ENCODE measurements around the gene NAPB. TPM values are rescaled to one million over a fixed set of nuclear protein-coding genes. Genes with fewer than 3 reads are reported as not detected.
A peak's percentile ranks its signal among the peaks of the same experiment; 100 is the strongest.

The NAPB gene
- total and polyA plus RNA-seq, 2 of the 8 experiments (the other 6 are each of a cell fraction or from before 2014, with no cell fraction given) = 6.2 to 12.3 TPM

DNA sequence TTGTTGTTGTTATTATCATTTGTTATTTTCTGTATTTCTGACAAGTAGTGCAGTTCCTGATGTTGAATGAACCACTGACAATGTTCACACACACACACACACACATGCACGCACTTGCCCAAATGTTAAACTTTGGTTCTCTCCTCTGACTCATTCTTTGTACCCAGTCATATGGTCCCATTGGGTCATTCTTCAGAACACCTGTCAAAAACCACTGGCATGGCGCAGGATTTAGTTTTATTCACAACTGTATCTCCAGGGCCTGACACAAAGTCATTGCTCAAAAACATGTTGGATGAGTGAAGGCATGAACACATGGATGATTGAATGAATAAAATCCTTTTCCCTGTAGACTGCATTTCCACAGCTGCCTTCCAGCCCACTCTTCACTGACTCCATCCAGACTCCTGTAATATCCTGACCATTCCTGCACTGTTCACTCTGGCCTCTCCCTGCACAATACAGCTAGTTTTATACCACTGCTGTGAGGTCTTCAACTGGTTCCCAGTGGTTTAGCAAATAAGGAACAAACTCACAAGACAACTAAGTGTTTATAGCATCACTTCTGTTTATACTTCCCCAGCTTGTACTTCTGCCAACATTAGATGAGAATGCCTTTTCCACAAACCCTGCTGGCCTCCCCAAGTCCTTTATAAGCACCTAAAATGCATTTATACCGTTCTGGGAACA, 38.3 kb upstream of the NAPB start:
- Histone ChIP-seq H4K91ac (replicated peaks; ENCODE audit: insufficient read length, low read length) (peak overlapping the region; percentile 57), H2BK15ac (ENCODE audit: low read length) (no peak overlapping the region), H2BK120ac (replicated peaks; ENCODE audit: low read depth, low read length) (peak overlapping the region; percentile 52), H3K9ac (replicated peaks in 1 of 4; ENCODE audit: extremely low read depth in 1 of 4, low read depth in 3 of 4, low read length in 3 of 4) (no peak overlapping the region), H3K23me2 (ENCODE audit: low read depth, low read length) (no peaks in the 10 kb centered on the region), H2BK12ac (ENCODE audit: low read depth, low read length) (no peak overlapping the region), H4K5ac (ENCODE audit: insufficient read length, low read depth, low read length) (no peak overlapping the region), H2AFZ (ENCODE audit: low read length) (no peak overlapping the region), H2BK20ac (ENCODE audit: low read length) (no peak overlapping the region; the same call in 1 of the 2 replicates), H4K8ac (ENCODE audit: extremely low read depth, insufficient read depth, low read length) (no peak overlapping the region), H3K27ac (ENCODE audit: low read depth, low read length) (no peak overlapping the region), H3K4me2 (ENCODE audit: insufficient read depth in 1 of 2, low read depth in 2 of 2, low read length in 2 of 2) (no peak overlapping the region), H3K79me1 (ENCODE audit: low read depth, low read length) (no peaks in the 10 kb centered on the region), H3K27me3 (replicated peaks in 1 of 4; ENCODE audit: control insufficient read depth in 3 of 4, extremely low read depth in 1 of 4, insufficient read depth in 3 of 4, low read length in 3 of 4) (no peaks in the 10 kb centered on the region), H2AK5ac (ENCODE audit: low read depth, low read length) (no peak overlapping the region), H3K9me3 (ENCODE audit: insufficient read depth in 2 of 2, low read depth in 1 of 2, low read length in 1 of 2) (peaks cover 3 to 5% of the 10 kb centered on the region in 2 experiments; a peak in 1 of 4 replicates), H3K23ac (ENCODE audit: insufficient read length) (no peak overlapping the region), H3K14ac (ENCODE audit: insufficient read length) (no peak overlapping the region), H3K79me2 (ENCODE audit: control insufficient read depth in 1 of 2, insufficient read depth in 2 of 2, low read length in 2 of 2) (no peaks in the 10 kb centered on the region), H4K20me1 (replicated peaks in 1 of 2; ENCODE audit: control insufficient read depth in 1 of 2, insufficient read depth in 2 of 2, low read length in 2 of 2) (no peaks in the 10 kb centered on the region), H3K36me3 (ENCODE audit: control insufficient read depth in 2 of 4, insufficient read depth in 4 of 4, low read length in 3 of 4) (peaks cover 0 to 2% (median 0%) of the 10 kb centered on the region in 4 experiments; a peak in 1 of 8 replicates), H3K18ac (ENCODE audit: extremely low read depth, low read length) (no peak overlapping the region), H3K4me1 (replicated peaks in 1 of 4; ENCODE audit: control insufficient read depth in 3 of 4, insufficient read depth in 4 of 4, low read length in 3 of 4) (peaks cover 0 to 7% (median 0%) of the 10 kb centered on the region in 4 experiments; a peak in 1 of 7 replicates), H3K4ac (replicated peaks; ENCODE audit: insufficient read length, low read depth, low read length) (no peak overlapping the region), H3K56ac (replicated peaks; ENCODE audit: insufficient read length, low read depth, low read length) (no peak overlapping the region), H3K4me3 (ENCODE audit: extremely low read depth in 1 of 4, insufficient read depth in 2 of 4, low read depth in 3 of 4, low read length in 4 of 4) (no peak overlapping the region), H2BK5ac (ENCODE audit: low read depth, low read length) (no peak overlapping the region)
- DNase-seq (ENCODE audit: low read depth in 1 of 2, low spot score in 2 of 2) (no peak), FAIRE-seq (no peak)
- 90% methylated on average over 3 of the region's 3 CpGs; no CpG with 5 or more reads in 1 of the 2 experiments for WGBS, 2 experiments (ENCODE audit: extremely low coverage in 1 of 2, insufficient coverage in 1 of 2, insufficient read length in 1 of 2, insufficient replicate concordance in 2 of 2, low coverage in 1 of 2, low lambda C conversion rate in 2 of 2, missing lambda C conversion rate in 1 of 2)
- ChIA-PET CTCF (ENCODE audit: partially characterized antibody) (interaction anchor here (1.1 to 2.6 kb wide), 5 partner anchors 11 to 147 kb away, joined by 3 to 9 read pairs (median 7); no protein-coding TSS in a partner anchor), POLR2A (ENCODE audit: partially characterized antibody) (no interaction called here)
- no peak for TF ChIP-seq ZNF274 (IDR thresholded peaks at IDR 0.05; ENCODE audit: borderline replicate concordance, extremely low read depth, low read length)
- TF ChIP-seq NRF1 (IDR thresholded peaks at IDR 0.05; ENCODE audit: low read depth, low read length) = no peak
- TF ChIP-seq, protein P1, sequence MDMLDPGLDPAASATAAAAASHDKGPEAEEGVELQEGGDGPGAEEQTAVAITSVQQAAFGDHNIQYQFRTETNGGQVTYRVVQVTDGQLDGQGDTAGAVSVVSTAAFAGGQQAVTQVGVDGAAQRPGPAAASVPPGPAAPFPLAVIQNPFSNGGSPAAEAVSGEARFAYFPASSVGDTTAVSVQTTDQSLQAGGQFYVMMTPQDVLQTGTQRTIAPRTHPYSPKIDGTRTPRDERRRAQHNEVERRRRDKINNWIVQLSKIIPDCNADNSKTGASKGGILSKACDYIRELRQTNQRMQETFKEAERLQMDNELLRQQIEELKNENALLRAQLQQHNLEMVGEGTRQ (IDR thresholded peaks at IDR 0.05; ENCODE audit: low read length) = no peak
- TF ChIP-seq TAF1 (IDR thresholded peaks at IDR 0.05; ENCODE audit: low read depth, low read length) = no peak
- TF ChIP-seq EZH2 (IDR thresholded peaks at IDR 0.05; ENCODE audit: low read depth, low read length, severe bottlenecking) = no peak
- no peak for TF ChIP-seq JUN (IDR thresholded peaks at IDR 0.05; ENCODE audit: low read depth, low read length)
- no peak for TF ChIP-seq SUZ12 (IDR thresholded peaks at IDR 0.05; ENCODE audit: low read length)
- no peak for TF ChIP-seq POLR2A (IDR thresholded peaks at IDR 0.05; ENCODE audit: control extremely low read depth in 1 of 2, low read depth in 2 of 2, low read length in 2 of 2)
- no peak for TF ChIP-seq TBP (IDR thresholded peaks at IDR 0.05; ENCODE audit: low read depth, low read length)
- no peak for TF ChIP-seq ASH2L (IDR thresholded peaks at IDR 0.05; ENCODE audit: low read length)
- TF ChIP-seq ATF3 (IDR thresholded peaks at IDR 0.05; ENCODE audit: insufficient read depth, low read depth, low read length) = no peak
